ENCODE measurements around the gene TCP11L2. TPM values are rescaled to one million over a fixed set of nuclear protein-coding genes. Genes with fewer than 3 reads are reported as not detected.
A peak's percentile ranks its signal among the peaks of the same experiment; 100 is the strongest.

The TCP11L2 gene
- total RNA-seq, 6 experiments from 2014 or later: 13.4 to 21.9 (median 15.6) TPM

DNA sequence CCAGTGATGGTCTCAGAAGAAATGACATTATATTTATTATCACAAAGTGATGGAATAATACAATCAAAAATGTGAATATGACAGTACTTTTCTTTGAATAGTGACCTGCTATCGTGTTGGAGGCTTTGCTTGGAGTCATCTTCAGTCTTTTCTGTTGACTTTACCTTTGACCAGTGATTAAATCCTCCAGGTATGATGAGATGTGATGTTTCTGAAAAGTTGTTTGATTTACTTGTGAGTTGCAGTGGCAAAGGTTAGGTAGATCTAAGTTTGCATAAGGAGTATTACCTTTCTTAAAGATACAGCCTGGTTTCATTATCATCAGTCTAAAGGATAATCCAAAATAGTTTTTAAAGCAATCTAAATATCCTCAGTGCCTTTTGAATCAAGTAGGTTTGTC, 4.6 kb downstream of the TCP11L2 start:
- no peak for DNase-seq
- Mint-ChIP-seq H3K27me3 (ENCODE audit: insufficient read depth) (peaks cover 5% of the 10 kb centered on the region; the same call in 1 of the 2 replicates), H3K36me3 (ENCODE audit: low read depth) (no peaks in the 10 kb centered on the region), H3K4me1 (ENCODE audit: low read depth) (peaks cover 36% of the 10 kb centered on the region), H3K9me3 (no peaks in the 10 kb centered on the region), H3K27ac (no peak overlapping the region), H3K4me3 (no peak overlapping the region)
- TF ChIP-seq, protein P1, sequence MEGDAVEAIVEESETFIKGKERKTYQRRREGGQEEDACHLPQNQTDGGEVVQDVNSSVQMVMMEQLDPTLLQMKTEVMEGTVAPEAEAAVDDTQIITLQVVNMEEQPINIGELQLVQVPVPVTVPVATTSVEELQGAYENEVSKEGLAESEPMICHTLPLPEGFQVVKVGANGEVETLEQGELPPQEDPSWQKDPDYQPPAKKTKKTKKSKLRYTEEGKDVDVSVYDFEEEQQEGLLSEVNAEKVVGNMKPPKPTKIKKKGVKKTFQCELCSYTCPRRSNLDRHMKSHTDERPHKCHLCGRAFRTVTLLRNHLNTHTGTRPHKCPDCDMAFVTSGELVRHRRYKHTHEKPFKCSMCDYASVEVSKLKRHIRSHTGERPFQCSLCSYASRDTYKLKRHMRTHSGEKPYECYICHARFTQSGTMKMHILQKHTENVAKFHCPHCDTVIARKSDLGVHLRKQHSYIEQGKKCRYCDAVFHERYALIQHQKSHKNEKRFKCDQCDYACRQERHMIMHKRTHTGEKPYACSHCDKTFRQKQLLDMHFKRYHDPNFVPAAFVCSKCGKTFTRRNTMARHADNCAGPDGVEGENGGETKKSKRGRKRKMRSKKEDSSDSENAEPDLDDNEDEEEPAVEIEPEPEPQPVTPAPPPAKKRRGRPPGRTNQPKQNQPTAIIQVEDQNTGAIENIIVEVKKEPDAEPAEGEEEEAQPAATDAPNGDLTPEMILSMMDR (IDR thresholded peaks at IDR 0.05): no peak

DNA sequence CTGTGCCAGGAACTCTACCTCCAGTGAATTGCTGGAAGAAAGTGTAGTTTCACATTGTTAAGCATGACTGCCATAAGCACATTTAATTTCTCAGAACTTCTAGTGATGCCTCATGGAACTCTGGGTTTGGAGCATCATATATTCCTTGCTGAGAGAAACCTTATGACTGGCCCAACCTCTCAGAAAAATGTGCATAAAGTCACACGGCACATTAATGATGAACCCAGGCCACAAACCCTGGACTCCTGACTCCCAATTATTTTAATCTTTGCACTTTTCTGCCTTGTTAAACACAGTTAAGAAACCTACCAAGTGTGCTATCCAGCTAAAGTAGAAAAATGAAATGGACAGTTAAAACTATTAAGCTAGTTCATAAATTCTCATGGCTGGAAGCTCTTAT, 5.6 kb downstream of the TCP11L2 start:
- Mint-ChIP-seq H3K4me3 (no peak overlapping the region), H3K36me3 (ENCODE audit: low read depth) (no peaks in the 10 kb centered on the region), H3K9me3 (no peaks in the 10 kb centered on the region), H3K4me1 (ENCODE audit: low read depth) (peaks cover 36% of the 10 kb centered on the region), H3K27me3 (ENCODE audit: insufficient read depth) (peaks cover 5% of the 10 kb centered on the region; the same call in 1 of the 2 replicates), H3K27ac (no peak overlapping the region)
- TF ChIP-seq, protein P1 (IDR thresholded peaks at IDR 0.05): no peak
- DNase-seq: no peak

DNA sequence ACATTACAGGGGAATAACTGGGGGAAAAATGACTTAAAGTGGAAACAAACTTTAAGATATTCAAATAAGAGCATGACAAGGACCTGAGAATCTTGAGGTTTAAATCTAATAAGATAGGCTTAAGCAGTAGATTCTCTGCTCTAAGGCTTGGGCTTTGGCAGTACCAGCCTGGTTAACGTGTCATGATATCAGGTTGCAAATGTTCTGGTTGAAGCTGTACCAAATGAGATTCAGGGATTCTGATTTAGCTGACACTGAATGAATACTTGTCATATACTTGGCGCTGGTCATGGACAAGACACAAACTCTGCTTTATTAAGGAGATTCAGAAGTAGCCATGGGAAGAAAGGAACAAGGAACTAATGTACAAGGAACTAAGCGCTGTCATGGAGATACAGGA, 6.1 kb downstream of the TCP11L2 start:
- peaks cover 33% of the 10 kb centered on the region for H3K4me1 Mint-ChIP-seq (ENCODE audit: low read depth)
- H3K9me3 Mint-ChIP-seq: no peaks in the 10 kb centered on the region
- DNase-seq: no peak
- H3K27me3 Mint-ChIP-seq (ENCODE audit: insufficient read depth): peaks cover 5% of the 10 kb centered on the region; the same call in 1 of the 2 replicates
- H3K4me3 Mint-ChIP-seq: 0 out of 2 replicates have a peak overlapping the region, but pooled peaks have one; percentile 3
- H3K27ac Mint-ChIP-seq: no peak overlapping the region
- TF ChIP-seq, protein P1 (IDR thresholded peaks at IDR 0.05): no peak
- H3K36me3 Mint-ChIP-seq (ENCODE audit: low read depth): no peaks in the 10 kb centered on the region

DNA sequence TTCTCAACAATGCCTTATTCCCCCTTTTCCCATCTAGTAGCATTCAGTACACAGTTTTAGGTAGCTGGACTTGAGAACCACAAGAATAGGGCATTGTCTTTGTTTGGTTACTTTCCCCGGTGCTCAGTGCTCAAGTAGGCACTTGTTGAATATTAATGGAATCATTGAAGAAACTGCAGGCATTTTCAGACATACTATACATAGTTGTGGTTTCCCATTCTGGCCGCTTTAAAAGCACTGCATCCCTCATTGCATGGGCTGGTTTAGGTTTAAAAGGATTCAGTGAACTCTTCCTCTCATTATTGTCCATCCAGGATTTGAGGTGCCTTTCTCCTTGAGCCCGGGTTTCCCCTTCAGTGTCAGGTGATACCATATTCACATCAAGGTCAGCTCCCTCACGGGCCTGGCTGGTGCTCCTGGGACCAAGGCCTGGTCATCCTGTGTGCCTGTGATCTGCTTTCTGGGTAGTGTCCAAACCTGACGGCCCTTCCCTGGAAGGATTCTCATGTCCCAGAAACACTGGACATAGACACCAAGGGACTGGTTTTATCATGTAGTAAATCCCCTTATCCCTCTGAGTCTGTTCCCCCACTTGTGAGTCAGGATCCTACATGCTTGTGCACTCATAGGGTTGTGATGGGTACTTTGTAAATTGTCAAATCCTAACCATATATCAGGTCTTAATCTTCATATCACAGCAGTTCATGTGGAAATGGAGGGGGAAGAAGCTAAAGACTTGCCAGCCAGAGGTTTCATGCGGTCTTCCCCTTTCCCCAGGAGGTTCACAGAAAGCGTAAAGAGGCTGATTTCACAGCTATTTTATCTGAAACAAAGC, 7.4 kb downstream of the TCP11L2 start:
- H3K4me3 Mint-ChIP-seq: peak overlapping the region; percentile 61

DNA sequence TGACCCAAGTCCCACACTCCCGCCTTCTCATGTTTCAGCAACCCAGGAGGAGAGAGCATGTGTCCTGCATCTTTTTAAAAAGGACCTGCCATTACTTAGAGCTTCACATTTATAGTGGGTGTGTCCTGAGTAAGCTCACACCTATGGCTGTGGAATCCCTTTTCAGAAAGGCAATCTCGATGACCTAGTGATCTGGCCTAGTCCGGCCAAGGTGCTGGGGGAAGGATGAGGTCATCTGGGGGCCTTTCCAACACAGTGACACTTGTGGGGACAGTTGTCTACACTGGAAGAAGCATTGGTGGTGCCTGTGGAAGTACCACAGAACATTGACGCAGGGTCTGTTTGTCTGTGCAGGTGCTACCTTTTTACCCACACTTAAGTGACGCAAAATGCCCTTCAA, 8.2 kb downstream of the TCP11L2 start:
- no peak overlapping the region for H3K27ac Mint-ChIP-seq
- TF ChIP-seq, protein P1 (IDR thresholded peaks at IDR 0.05): no peak
- H3K4me1 Mint-ChIP-seq (ENCODE audit: low read depth): peaks cover 26% of the 10 kb centered on the region
- H3K36me3 Mint-ChIP-seq (ENCODE audit: low read depth): peaks cover 6% of the 10 kb centered on the region
- H3K9me3 Mint-ChIP-seq: no peaks in the 10 kb centered on the region
- peaks cover 7% of the 10 kb centered on the region for H3K27me3 Mint-ChIP-seq (ENCODE audit: insufficient read depth)
- no peak for DNase-seq
- H3K4me3 Mint-ChIP-seq: no peak overlapping the region

More for the DNA sequence above, 7.4 kb downstream of the TCP11L2 start:
- Mint-ChIP-seq H3K27me3 (ENCODE audit: insufficient read depth) (peaks cover 6% of the 10 kb centered on the region), H3K9me3 (no peaks in the 10 kb centered on the region), H3K4me1 (ENCODE audit: low read depth) (peaks cover 26% of the 10 kb centered on the region), H3K36me3 (ENCODE audit: low read depth) (no peaks in the 10 kb centered on the region), H3K27ac (peak overlapping the region; percentile 68)
- DNase-seq: peak; percentile 57
- TF ChIP-seq, protein P1 (IDR thresholded peaks at IDR 0.05): no peak
